K562 (cell line): ENCODE measurements around the gene TMEM39A. TPM values are rescaled to one million over a fixed set of nuclear protein-coding genes. Genes with fewer than 3 reads are reported as not detected.

Experiments
- ATAC-seq: fragments of 200-7000 bp; cut with Tn5 transposase; 3 replicates; pipeline ENCODE4 v1.9.1; 2020; ENCODE audit warnings: moderate library complexity
- BruUV-seq: library from RNA; stranded (reverse); fragments of 400-500 nt; replicated peaks from 2 replicates; lab custom pipeline; 2021; lab: Mats Ljungman, UMichigan
- CTCF ChIA-PET: fragments of 300-600 bp; formaldehyde crosslinking; extraction: SDS; loops from one replicate; lab custom pipeline; 2021; ENCODE audit warnings: low intra/inter-chr PET ratio; lab: Yijun Ruan, JAX
- POLR2A ChIA-PET: fragments of 300-600, 350-650 bp; sonication (Branson Sonifier 250); formaldehyde crosslinking; extraction: SDS; loops from one replicate; lab custom pipeline; 2021; ENCODE audit warnings: antibody characterized with exemption, inconsistent platforms; lab: Yijun Ruan, JAX
- DNase-seq, 4 experiments: peaks; one replicate each; pipeline versions ENCODE4 v3.0.0 to v3.0.0-alpha.2; 2011 to 2018; ENCODE audit warnings: low spot score in 3 of 4, mixed read lengths in 3 of 4; ENCODE audit errors: extremely low read depth in 1 of 4
- FAIRE-seq: peaks from 2 replicates; lab custom pipeline; 2011; peaks lifted over from hg19 to GRCh38; lab: Jason Lieb, UNC
- H2AFZ ChIP-seq: 2 replicates; pipeline ENCODE4 v1.6.0; 2011; ENCODE audit warnings: low read depth, low read length, control low read depth, inconsistent platforms
- H3K27ac ChIP-seq: fragments of 200-600 bp; 3 replicates; pipeline ENCODE4 v1.8.0; 2011; ENCODE audit warnings: low read depth, mild to moderate bottlenecking, control low read depth, inconsistent platforms, low read length, moderate library complexity, mixed read lengths; ENCODE audit errors: extremely low read depth
- H3K27me3 ChIP-seq, 2 experiments: fragments of 300-600 bp in 1 of 2; 2 replicates in 1 of 2; 3 replicates in 1 of 2; pipeline versions ENCODE4 v1.6.0 to v1.8.0; 2011; ENCODE audit warnings: inconsistent platforms in 2 of 2, low read length in 2 of 2, mild to moderate bottlenecking in 1 of 2, mixed read lengths in 1 of 2, moderate library complexity in 1 of 2; ENCODE audit not compliant: control insufficient read depth in 2 of 2, insufficient read depth in 2 of 2
- H3K36me3 ChIP-seq: fragments of 300-600 bp; 3 replicates; pipeline ENCODE4 v1.8.0; 2011; ENCODE audit warnings: mild to moderate bottlenecking, low read length, inconsistent platforms; ENCODE audit not compliant: control insufficient read depth, insufficient read depth
- H3K4me1 ChIP-seq, 2 experiments: fragments of 200-600 bp in 1 of 2; replicated peaks in 1 of 2; 2 replicates in 1 of 2; 3 replicates in 1 of 2; pipeline versions ENCODE4 v1.5.1 to v1.8.0; 2011; ENCODE audit warnings: inconsistent platforms in 2 of 2, low read length in 2 of 2, mild to moderate bottlenecking in 1 of 2, mixed read lengths in 1 of 2, moderate library complexity in 1 of 2; ENCODE audit not compliant: control insufficient read depth in 2 of 2, insufficient read depth in 2 of 2
- H3K4me2 ChIP-seq: 2 replicates; pipeline ENCODE4 v1.6.1; 2011; ENCODE audit warnings: low read length, control low read depth, inconsistent platforms, mixed read lengths; ENCODE audit not compliant: insufficient read depth
- H3K4me3 ChIP-seq: fragments of 200-600 bp; sonication (generic), shearing (Covaris generic); 2 replicates; pipeline ENCODE4 v1.5.1; 2016; ENCODE audit warnings: control low read depth, inconsistent platforms
- H3K79me2 ChIP-seq: fragments of 200-600 bp; 3 replicates; pipeline ENCODE4 v1.8.0; 2011; ENCODE audit warnings: low read length, inconsistent platforms; ENCODE audit not compliant: control insufficient read depth, insufficient read depth
- H3K9ac ChIP-seq, 2 experiments: 2 replicates each; pipeline versions ENCODE4 v1.6.0 to v1.6.1; 2011; ENCODE audit warnings: low read depth in 2 of 2, low read length in 2 of 2, control low read depth in 1 of 2, inconsistent platforms in 1 of 2, mild to moderate bottlenecking in 1 of 2, mixed read lengths in 1 of 2; ENCODE audit not compliant: insufficient read depth in 1 of 2
- H3K9me1 ChIP-seq: one replicate; pipeline ENCODE4 v1.6.0; 2011; ENCODE audit warnings: inconsistent platforms, mild to moderate bottlenecking, low read length, moderate library complexity; ENCODE audit not compliant: control insufficient read depth, insufficient read depth
- H3K9me3 ChIP-seq: replicated peaks from 2 replicates; pipeline ENCODE4 v1.5.1; 2011; ENCODE audit warnings: low read depth, low read length, inconsistent platforms; ENCODE audit not compliant: control insufficient read depth, insufficient read depth
- H4K20me1 ChIP-seq: replicated peaks from 2 replicates; pipeline ENCODE4 v1.6.1; 2011; ENCODE audit warnings: low read length, inconsistent platforms, mixed read lengths; ENCODE audit not compliant: control insufficient read depth, insufficient read depth
- HDAC3 ChIP-seq: fragments of 450-650 bp; IDR thresholded peaks from 2 replicates; pipeline ENCODE4 v1.6.1; 2018; ENCODE audit warnings: borderline replicate concordance, mild to moderate bottlenecking, moderate library complexity; ENCODE audit not compliant: partially characterized antibody
- HDGF ChIP-seq: fragments of 450-650 bp; IDR thresholded peaks from 2 replicates; pipeline ENCODE4 v1.6.1; 2016
- JUN ChIP-seq, 2 experiments: sonication (generic) in 1 of 2; formaldehyde crosslinking in 1 of 2; IDR thresholded peaks; 2 replicates each; pipeline versions ENCODE4 v1.6.1 to v1.8.0; 2012 to 2022; ENCODE audit warnings: borderline replicate concordance in 2 of 2, mild to moderate bottlenecking in 2 of 2, improper control_type of control experiment in 1 of 2, low read depth in 1 of 2, low read length in 1 of 2, missing genetic modification reagents in 1 of 2
- SAP30 ChIP-seq: fragments of 200-600 bp; sonication (generic); IDR thresholded peaks from 2 replicates; pipeline ENCODE4 v1.6.1; 2012; ENCODE audit warnings: borderline replicate concordance, low read depth, mild to moderate bottlenecking, moderate library complexity, low read length, control low read depth, inconsistent platforms; ENCODE audit not compliant: insufficient read depth, poor library complexity, severe bottlenecking
- ZNF511 ChIP-seq: sonication (generic); formaldehyde crosslinking; IDR thresholded peaks from 2 replicates; pipeline ENCODE4 v1.8.0; 2022; ENCODE audit warnings: mild to moderate bottlenecking, missing genetic modification reagents
- WGBS: fragments of 100-300 bp; shearing (Covaris generic); methylation state at CpG from one replicate; pipeline ENCODE4 v1.1.6; 2016; ENCODE audit warnings: low coverage, mixed read lengths; ENCODE audit not compliant: insufficient coverage; ENCODE audit errors: missing lambda C conversion rate; 5-methylcytosine and 5-hydroxymethylcytosine counted together
- in situ Hi-C: fragments of 300-500 bp; cut with MboI; formaldehyde crosslinking; loops from 4 replicates; pipeline ENCODE4 v1.15.0; 2018; ENCODE audit warnings: inconsistent platforms, mixed read lengths
- intact Hi-C: fragments of 100-400 bp; cut with micrococcal nuclease; formaldehyde crosslinking; loops from 2 replicates; pipeline ENCODE4 v1.14.2; 2022
- polyA plus RNA-seq, 8 experiments: library from polyadenylated mRNA; depleted of rRNA in 4 of 8; stranded (reverse) in 5 of 8; unstranded in 3 of 8; fragments of >200 nt; fragmentation: Nextera tagmentation in 2 of 8; fragmentation: Illumina TruSeq in 1 of 8; extraction: Ambion mirVana in 2 of 8; extraction: Trizol in 1 of 8; gene quantifications; 2 replicates each; pipeline versions ENCODE4 v1.2.1 to v1.2.3, GENCODE V29; 2011 to 2014; ENCODE audit warnings: inconsistent platforms in 1 of 8, missing spikeins in 1 of 8
- total RNA-seq, 7 experiments: library from RNA; depleted of rRNA in 6 of 7; stranded (reverse); fragments of >200 nt in 6 of 7; fragmentation: Illumina TruSeq in 2 of 7; extraction: Trizol in 2 of 7; gene quantifications; 2 replicates each; pipeline versions ENCODE4 v1.2.1 to v1.2.3, GENCODE V29; 2011 to 2021; ENCODE audit warnings: low replicate concordance in 1 of 7

TMEM39A gene
- total and polyA plus RNA-seq, 9 of the 15 experiments (the other 6 are each of a cell fraction or from before 2014, with no cell fraction given), result 12.0 to 41.5 (median 15.4) TPM

- 100% methylated on average over 2 of the region's 3 CpGs for WGBS
- H3K9me3 ChIP-seq, result peaks cover 2% of the 10 kb centered on the region; the same call in 1 of the 2 replicates
- H3K36me3 ChIP-seq, result peaks cover 86% of the 10 kb centered on the region
- FAIRE-seq (no peak), ATAC-seq (no peak), DNase-seq (no peak)
- no peak overlapping the region for H3K27ac ChIP-seq
- H3K4me1 ChIP-seq, result no peaks in the 10 kb centered on the region
- TF ChIP-seq JUN (IDR thresholded peaks at IDR 0.05; ENCODE audit: borderline replicate concordance, low read depth, low read length) (no peak), JUN (CRISPR knock-in tag; IDR thresholded peaks at IDR 0.05; ENCODE audit: borderline replicate concordance) (no peak), SAP30 (no peak), ZNF511 (CRISPR knock-in tag) (no peak), HDGF (no peak), HDAC3 (no peak)
- POLR2A ChIA-PET, result interaction anchor here (0.6 kb wide), 1 partner anchor 17 kb away, joined by 3 read pairs; no protein-coding TSS in a partner anchor
- CTCF ChIA-PET, result no interaction called here
- no peaks in the 10 kb centered on the region for H3K27me3 ChIP-seq
- in situ Hi-C loops (no loop called here), intact Hi-C loops (no loop called here)
- H4K20me1 ChIP-seq, result no peaks in the 10 kb centered on the region
- H3K79me2 ChIP-seq, result no peaks in the 10 kb centered on the region
- H2AFZ ChIP-seq, result no peak overlapping the region
- H3K9ac ChIP-seq, result no peak overlapping the region
- no TSS peak for BruUV-seq
- H3K4me2 ChIP-seq, result no peak overlapping the region
- no peak overlapping the region for H3K4me3 ChIP-seq
- H3K9me1 ChIP-seq, result no peaks in the 10 kb centered on the region
These were observed 29.6 kb downstream of the TMEM39A start for GRCh38 chr3:119433613-119434325.
